GM12891 (cell line): ENCODE measurements around the gene ACAA2.

Experiments
- DNase-seq: peaks from one replicate; pipeline ENCODE4 v3.0.0; 2011; ENCODE audit warnings: low spot score; ENCODE audit not compliant: insufficient read length
- FAIRE-seq: peaks from 2 replicates; lab custom pipeline; 2011; peaks lifted over from hg19 to GRCh38; lab: Jason Lieb, UNC
- PAX5 ChIP-seq: IDR thresholded peaks from 2 replicates; pipeline ENCODE4 v1.6.1; 2011; ENCODE audit warnings: low read length, moderate library complexity, mild to moderate bottlenecking; ENCODE audit not compliant: insufficient read depth, severe bottlenecking
- POLR2A ChIP-seq: IDR thresholded peaks from 2 replicates; pipeline ENCODE4 v1.6.1; 2011; ENCODE audit warnings: low read depth, low read length, control low read depth
- POLR2AphosphoS5 ChIP-seq: IDR thresholded peaks from 2 replicates; pipeline ENCODE4 v1.6.1; 2011; ENCODE audit warnings: low read depth, low read length, control low read depth
- POU2F2 ChIP-seq: IDR thresholded peaks from 2 replicates; pipeline ENCODE4 v1.6.1; 2011; ENCODE audit warnings: low read depth, mild to moderate bottlenecking, control low read depth, low read length, moderate library complexity
- SPI1 ChIP-seq: IDR thresholded peaks from 2 replicates; pipeline ENCODE4 v1.6.1; 2011; ENCODE audit warnings: low read depth, low read length, control low read depth
- TAF1 ChIP-seq: IDR thresholded peaks from 2 replicates; pipeline ENCODE4 v1.6.1; 2011; ENCODE audit warnings: low read depth, low read length, control low read depth

The ACAA2 gene

DNA sequence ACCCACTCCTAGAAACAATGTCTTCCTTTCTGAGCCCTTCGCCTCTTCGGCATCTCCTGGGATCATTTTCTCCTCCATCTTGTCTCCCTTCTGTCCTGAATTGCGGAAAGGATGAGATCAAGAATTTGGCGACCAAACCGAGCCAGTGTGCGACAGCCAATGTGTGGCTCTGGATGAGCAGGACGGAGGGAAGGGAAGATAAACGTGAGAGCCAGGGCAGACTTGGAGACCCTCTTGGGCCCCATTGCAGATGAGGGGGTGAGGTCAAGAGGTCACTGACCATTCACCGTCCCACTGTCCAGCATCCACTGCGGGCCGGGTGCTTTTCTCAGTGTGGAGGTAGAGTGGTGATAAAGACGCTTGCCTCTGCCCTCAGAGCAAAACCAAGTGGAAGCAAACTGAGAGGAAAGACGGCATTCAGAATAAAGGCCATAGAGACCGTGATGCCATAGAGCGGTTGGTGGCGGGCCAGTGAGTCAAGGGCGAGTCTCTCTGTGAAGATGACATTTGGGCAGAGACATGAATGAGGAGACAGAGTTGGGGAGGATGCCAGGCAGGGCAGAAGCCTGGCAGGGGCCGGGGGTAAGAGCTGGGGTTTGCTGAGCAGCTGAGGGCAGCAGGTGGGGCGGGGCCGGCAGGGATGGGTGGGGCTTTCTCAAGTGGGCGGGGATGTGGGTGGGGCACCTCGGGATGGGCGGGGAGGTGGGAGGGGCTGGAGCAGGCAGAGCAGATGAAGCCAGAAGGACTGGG, 55.6 kb downstream of the ACAA2 start:
- TF ChIP-seq TAF1 (no peak), SPI1 (no peak), POLR2AphosphoS5 (no peak), POLR2A (no peak), PAX5 (no peak), POU2F2 (no peak)
- DNase-seq = no peak
- no peak for FAIRE-seq

DNA sequence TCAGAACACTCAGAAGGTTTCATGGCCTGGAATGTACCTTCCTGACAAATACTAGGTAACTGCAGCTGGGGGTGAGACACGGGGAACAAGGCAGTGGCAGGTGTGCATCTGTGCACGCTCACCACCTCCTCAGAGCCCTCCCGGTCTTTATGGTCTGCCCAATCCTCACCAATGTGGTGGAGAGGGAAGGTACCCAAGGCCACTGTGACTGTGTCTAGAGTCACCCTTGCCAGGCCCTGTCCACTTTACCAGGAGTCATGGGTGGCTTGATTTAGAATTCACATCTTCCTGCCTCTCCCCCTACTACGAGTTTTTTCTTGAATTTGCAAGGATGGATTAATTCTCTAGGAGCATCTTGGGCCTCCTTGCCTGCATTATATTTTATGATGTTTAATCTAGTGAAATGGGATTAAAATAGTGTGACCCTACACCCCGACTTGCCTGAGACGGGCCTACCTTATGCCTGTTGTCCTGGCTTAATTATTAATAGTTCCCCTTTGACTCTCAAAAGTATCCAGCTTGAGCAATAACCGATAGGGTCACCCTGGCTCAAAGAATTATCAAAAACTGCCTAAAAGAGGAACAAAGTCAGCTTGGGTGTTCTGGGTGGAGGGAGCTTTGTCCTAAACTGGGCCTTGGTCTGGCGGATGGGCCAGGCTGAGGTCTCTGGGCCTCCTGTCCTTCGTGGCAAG, 56.5 kb downstream of the ACAA2 start:
- TF ChIP-seq POU2F2 (no peak), POLR2AphosphoS5 (no peak), TAF1 (no peak), SPI1 (no peak), POLR2A (no peak)
- DNase-seq (no peak), FAIRE-seq (no peak)

DNA sequence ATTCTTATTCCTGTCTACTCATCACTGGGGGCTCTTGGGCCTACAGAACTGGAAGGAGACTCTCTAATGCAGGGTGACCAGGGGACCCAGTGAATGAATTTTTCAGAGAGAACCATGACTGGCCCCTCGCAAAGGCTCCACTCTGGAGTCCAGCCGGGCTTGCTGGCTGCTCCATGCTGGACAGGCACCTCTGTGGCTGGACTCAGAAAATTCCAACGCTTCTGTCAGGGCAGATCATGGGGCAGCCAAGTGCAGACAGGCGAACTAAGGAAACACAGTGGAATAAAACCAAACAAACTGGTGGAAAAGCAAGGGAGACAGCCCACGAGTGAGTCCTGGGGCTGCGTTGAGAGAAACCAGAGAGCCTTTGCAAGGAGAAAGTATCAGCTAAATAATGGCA, 57.2 kb downstream of the ACAA2 start:
- DNase-seq = no peak
- FAIRE-seq = no peak
- TF ChIP-seq TAF1 (no peak), POLR2A (no peak), POU2F2 (no peak), SPI1 (no peak), POLR2AphosphoS5 (no peak), PAX5 (no peak)

DNA sequence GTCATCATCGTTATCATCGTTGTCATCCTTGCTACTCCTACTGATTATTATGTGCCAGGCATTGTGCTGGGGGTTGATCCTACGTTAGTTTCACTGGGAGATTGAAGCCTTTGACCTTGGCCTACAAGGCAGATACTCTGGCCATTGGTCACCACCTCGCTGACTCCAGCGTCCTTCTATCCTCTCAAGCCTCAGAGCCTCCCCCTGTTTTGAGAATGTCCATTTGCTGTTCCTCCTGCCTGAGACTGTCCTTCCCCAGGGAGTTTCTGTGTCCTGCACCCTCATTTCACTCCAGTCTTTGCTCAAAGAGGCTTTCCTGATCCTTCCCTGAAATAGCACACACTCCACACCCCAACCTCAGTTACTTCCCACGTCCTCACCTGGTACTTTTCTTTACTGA, 57.8 kb downstream of the ACAA2 start:
- no peak for TF ChIP-seq PAX5
- TF ChIP-seq POLR2A = no peak
- no peak for TF ChIP-seq POLR2AphosphoS5
- TF ChIP-seq SPI1 = no peak
- no peak for TF ChIP-seq POU2F2
- DNase-seq = no peak
- FAIRE-seq = no peak

DNA sequence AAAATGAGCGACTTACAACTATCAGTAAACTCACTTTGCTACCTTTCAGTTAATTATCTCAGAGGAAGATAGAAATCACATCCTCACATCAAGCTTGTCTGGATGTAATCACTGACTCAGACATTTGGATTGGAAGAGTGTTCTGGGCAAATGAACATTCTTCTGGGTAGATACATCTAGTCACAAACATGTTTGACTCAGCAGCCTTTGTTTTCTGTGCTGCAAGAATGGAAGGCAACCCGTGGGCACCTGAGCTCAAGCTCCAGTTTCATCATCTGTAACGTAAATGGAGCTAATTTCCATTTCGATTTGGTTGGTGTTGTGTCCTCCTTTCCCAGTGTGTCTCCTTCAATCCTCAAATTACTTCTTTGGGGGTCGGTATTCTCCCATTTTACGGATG, 58.5 kb downstream of the ACAA2 start:
- no peak for FAIRE-seq
- no peak for DNase-seq
- TF ChIP-seq POLR2A (no peak), POU2F2 (no peak), POLR2AphosphoS5 (no peak)

DNA sequence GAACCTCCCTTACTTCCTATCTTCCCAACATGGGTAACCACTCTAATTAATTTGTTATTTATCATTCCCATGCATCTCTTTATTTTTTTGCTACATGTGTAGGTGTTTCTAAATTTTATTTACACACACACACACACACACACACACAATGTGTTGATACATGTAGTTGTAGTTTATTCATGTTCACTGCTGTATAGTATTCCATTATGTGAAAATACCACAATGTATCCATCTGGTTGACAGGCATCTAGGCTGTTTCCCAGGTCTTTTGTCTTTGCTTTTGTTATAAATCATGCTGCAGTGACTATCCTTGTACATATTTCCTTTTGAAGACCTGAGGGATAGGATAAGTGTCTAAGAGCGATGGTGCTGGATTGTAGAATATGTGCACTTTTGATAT, 59.7 kb downstream of the ACAA2 start:
- FAIRE-seq = no peak
- no peak for DNase-seq
- TF ChIP-seq TAF1 (no peak), PAX5 (no peak), POU2F2 (no peak), POLR2A (no peak), POLR2AphosphoS5 (no peak), SPI1 (no peak)

DNA sequence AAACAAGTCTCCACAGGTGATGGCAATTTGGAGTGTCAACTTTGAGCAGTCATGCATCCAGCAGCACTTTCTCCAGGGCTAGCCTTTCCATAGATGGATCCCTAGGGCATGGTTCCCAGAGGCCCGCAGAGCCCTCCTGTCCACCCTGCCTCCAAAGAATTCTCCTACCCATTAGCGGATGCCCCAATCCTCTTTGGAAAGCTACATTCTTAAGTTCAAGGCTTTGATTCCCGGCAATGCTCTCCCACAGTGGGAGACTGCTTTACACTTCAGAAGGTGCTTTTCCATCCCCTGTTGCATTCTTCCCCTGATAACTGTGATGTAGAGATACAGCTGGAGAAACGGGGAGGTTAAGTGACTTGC, 61.3 kb downstream of the ACAA2 start:
- FAIRE-seq = no peak
- no peak for TF ChIP-seq TAF1
- TF ChIP-seq POU2F2 = no peak
- no peak for TF ChIP-seq PAX5
- TF ChIP-seq POLR2A = no peak
- TF ChIP-seq POLR2AphosphoS5 = no peak
- TF ChIP-seq SPI1 = no peak
- DNase-seq = no peak

DNA sequence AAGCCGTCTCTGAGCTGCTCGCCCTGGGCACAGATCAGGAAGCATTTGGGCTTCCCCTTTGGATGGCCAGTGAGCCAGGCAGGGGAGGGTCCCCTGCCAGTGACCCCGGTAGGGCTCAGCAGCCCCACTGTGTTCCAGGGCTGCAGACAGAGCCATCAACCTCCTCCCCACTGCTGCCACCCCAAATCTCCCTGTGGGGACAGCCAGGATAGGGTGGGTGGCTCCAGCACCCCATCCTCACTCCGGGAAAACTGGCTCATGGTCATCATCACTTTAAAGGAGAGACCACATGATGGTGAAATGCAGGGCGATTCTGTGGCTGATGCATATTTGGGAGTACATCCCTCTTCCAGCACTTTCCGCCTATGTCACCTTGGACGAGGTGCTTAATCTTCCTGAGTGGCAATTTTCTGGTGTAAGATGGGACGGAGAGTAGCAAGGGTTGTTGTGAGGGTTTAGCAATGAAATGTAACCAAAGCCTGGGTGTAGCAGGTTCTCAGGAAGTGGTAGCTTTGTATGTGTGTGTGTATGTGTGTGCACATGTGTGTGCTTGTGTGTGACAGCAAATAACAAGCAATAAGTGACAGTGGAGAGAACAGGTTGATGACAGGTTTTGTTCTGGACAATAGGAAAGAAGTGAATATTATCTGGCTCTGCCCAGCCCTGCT, 61.8 kb downstream of the ACAA2 start:
- DNase-seq (no peak), FAIRE-seq (no peak)
- TF ChIP-seq POU2F2 = no peak
- TF ChIP-seq POLR2A = no peak
- no peak for TF ChIP-seq POLR2AphosphoS5
- no peak for TF ChIP-seq SPI1
- no peak for TF ChIP-seq TAF1
- TF ChIP-seq PAX5 = no peak

DNA sequence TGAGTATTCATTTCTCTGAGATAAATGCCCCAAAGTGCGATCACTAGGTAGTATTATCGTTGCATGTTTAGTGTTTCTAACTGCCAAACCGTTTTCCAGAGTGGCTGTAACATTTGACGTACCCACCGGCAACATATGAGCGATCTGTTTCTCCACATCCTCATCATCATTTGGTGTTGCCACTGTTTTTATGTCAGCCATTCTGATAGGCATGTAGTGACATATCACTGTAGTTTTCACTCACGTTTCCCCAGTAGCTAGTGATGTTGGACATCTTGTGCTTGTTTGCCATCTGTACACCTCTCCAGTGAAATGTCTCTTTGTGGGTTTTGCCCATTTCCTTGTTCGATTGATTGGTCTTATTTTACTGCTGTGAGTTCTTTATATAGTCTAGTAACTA, 63.8 kb downstream of the ACAA2 start:
- FAIRE-seq = peak; percentile 13
- TF ChIP-seq SPI1 = no peak
- TF ChIP-seq POU2F2 = no peak
- TF ChIP-seq PAX5 = no peak
- no peak for TF ChIP-seq TAF1
- TF ChIP-seq POLR2AphosphoS5 = no peak
- no peak for TF ChIP-seq POLR2A
- DNase-seq = no peak

DNA sequence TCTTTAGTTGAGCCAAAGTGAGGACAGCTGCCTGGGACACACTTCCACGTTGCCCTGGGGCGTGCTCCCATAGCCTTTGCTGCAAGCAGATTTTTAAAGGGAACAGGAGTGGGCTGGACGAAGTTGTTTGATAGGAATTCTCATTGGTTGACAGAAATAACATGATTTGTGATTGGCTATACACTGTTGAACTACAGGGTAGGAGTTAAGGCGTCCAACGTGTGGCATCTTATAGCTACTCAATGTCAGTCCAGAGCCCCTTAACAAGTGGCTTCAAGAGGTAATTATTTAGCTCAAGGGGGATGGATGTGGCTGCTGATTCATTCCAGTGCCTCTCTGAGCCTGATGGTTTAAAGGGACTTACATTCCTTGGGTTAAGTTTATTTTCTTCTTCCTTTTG, 65.5 kb downstream of the ACAA2 start:
- TF ChIP-seq POLR2AphosphoS5 = no peak
- TF ChIP-seq POU2F2 = no peak
- TF ChIP-seq SPI1 = no peak
- TF ChIP-seq TAF1 = no peak
- TF ChIP-seq PAX5 = no peak
- no peak for TF ChIP-seq POLR2A
- FAIRE-seq (no peak), DNase-seq (no peak)
